SJSA1 (cell line): ENCODE measurements around the gene TUBGCP3. TPM values are rescaled to one million over a fixed set of nuclear protein-coding genes. Genes with fewer than 3 reads are reported as not detected.

Experiments
- DNase-seq, 2 experiments: peaks; one replicate each; pipeline ENCODE4 v3.0.0-alpha.2; 2015 to 2020; ENCODE audit warnings: low spot score in 2 of 2, low read depth in 1 of 2
- H3K27ac ChIP-seq: fragments of 250-450 bp; sonication (Bioruptor Pico); 2 replicates; pipeline ENCODE4 v1.5.1; 2020; ENCODE audit warnings: mild to moderate bottlenecking, moderate library complexity
- H3K27me3 ChIP-seq: fragments of 250-450 bp; sonication (Bioruptor Pico); replicated peaks from 2 replicates; pipeline ENCODE4 v1.5.1; 2020; ENCODE audit warnings: mild to moderate bottlenecking, moderate library complexity
- H3K36me3 ChIP-seq: fragments of 250-450 bp; sonication (Bioruptor Pico); 2 replicates; pipeline ENCODE4 v1.5.1; 2020; ENCODE audit warnings: mild to moderate bottlenecking
- H3K4me1 ChIP-seq: fragments of 250-450 bp; sonication (Bioruptor Pico); replicated peaks from 2 replicates; pipeline ENCODE4 v1.6.1; 2021; ENCODE audit warnings: mild to moderate bottlenecking
- H3K4me3 ChIP-seq: fragments of 250-450 bp; sonication (Bioruptor Pico); 2 replicates; pipeline ENCODE4 v1.5.1; 2020; ENCODE audit warnings: mild to moderate bottlenecking
- H3K9me3 ChIP-seq: fragments of 250-450 bp; sonication (Bioruptor Pico); replicated peaks from 2 replicates; pipeline ENCODE4 v1.5.1; 2020; ENCODE audit warnings: mild to moderate bottlenecking
- total RNA-seq: library from RNA; depleted of rRNA; stranded (reverse); fragments of >200 nt; shearing (Covaris generic); gene quantifications from 2 replicates; pipeline ENCODE4 v1.2.3, GENCODE V29; 2014

TUBGCP3 gene
- total RNA-seq, 1 experiment from 2014 or later, result 37.3 TPM

GRCh38 chr13:112624040-112624439 is 36.1 kb upstream of the TUBGCP3 start:
- Histone ChIP-seq H3K4me3 (no peak overlapping the region), H3K27me3 (peaks cover 72% of the 10 kb centered on the region), H3K9me3 (peaks cover 2% of the 10 kb centered on the region; the same call in 1 of the 2 replicates), H3K4me1 (no peaks in the 10 kb centered on the region), H3K36me3 (no peaks in the 10 kb centered on the region), H3K27ac (no peak overlapping the region)
- DNase-seq, result no peak

DNA sequence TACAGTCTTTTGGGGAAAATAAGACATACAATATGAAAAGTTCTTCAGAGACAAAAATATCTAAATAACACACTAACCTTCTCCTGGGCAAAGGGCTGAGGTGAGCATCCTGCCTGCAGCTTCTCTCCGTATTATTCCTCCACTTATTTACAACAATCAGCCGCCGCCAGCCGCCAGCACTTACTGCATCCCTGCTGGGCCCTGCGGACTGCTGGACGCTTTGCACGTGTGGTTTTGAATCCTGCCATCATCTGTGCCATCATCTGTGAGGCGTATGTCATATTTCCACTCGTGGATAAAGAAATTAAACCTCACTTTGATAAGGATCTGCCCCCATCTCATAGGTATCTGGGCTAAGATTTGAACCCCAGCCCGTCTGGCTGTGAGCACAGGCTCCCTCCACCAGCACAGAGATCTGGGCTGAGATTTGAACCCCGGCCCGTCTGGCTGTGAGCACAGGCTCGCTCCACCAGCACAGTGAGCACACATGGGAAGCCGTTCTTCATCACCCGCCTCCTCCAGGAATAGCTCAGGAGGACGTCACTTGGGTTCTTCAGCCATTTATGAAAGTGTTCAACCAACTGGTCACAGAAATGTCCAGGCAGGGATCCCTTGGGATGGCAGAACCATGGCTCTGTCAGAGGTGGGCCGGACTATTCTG is 35.2 kb upstream of the TUBGCP3 start:
- no peak for DNase-seq
- no peak overlapping the region for H3K4me3 ChIP-seq
- peaks cover 2% of the 10 kb centered on the region; the same call in 1 of the 2 replicates for H3K9me3 ChIP-seq

GRCh38 chr13:112622375-112622774 is 34.4 kb upstream of the TUBGCP3 start:
- peak in 1 of 2 experiments; percentile 2 for DNase-seq
- no peak overlapping the region for H3K27ac ChIP-seq
- H3K4me1 ChIP-seq, result no peaks in the 10 kb centered on the region
- H3K27me3 ChIP-seq, result peaks cover 80% of the 10 kb centered on the region
- H3K36me3 ChIP-seq, result no peaks in the 10 kb centered on the region
- H3K9me3 ChIP-seq, result no peaks in the 10 kb centered on the region; the same call in 1 of the 2 replicates
- no peak overlapping the region for H3K4me3 ChIP-seq

More for the DNA sequence above, 35.2 kb upstream of the TUBGCP3 start:
- Histone ChIP-seq H3K27ac (no peak overlapping the region), H3K36me3 (no peaks in the 10 kb centered on the region), H3K4me1 (no peaks in the 10 kb centered on the region), H3K27me3 (peaks cover 78% of the 10 kb centered on the region)

- H3K4me3 ChIP-seq, result no peak overlapping the region
Measured at GRCh38 chr13:112619730-112620631, 32.0 kb upstream of the TUBGCP3 start.

GRCh38 chr13:112618501-112618900 is 30.5 kb upstream of the TUBGCP3 start:
- Histone ChIP-seq H3K27me3 (peaks cover 99% of the 10 kb centered on the region), H3K9me3 (no peaks in the 10 kb centered on the region; the same call in 1 of the 2 replicates), H3K36me3 (no peaks in the 10 kb centered on the region), H3K4me1 (no peaks in the 10 kb centered on the region), H3K4me3 (no peak overlapping the region), H3K27ac (no peak overlapping the region)
- DNase-seq, result no peak

More at GRCh38 chr13:112619730-112620631, 32.0 kb upstream of the TUBGCP3 start:
- Histone ChIP-seq H3K4me1 (no peaks in the 10 kb centered on the region), H3K27ac (no peak overlapping the region), H3K9me3 (no peaks in the 10 kb centered on the region; the same call in 1 of the 2 replicates), H3K27me3 (peaks cover 98% of the 10 kb centered on the region), H3K36me3 (no peaks in the 10 kb centered on the region)
- no peak for DNase-seq

DNA sequence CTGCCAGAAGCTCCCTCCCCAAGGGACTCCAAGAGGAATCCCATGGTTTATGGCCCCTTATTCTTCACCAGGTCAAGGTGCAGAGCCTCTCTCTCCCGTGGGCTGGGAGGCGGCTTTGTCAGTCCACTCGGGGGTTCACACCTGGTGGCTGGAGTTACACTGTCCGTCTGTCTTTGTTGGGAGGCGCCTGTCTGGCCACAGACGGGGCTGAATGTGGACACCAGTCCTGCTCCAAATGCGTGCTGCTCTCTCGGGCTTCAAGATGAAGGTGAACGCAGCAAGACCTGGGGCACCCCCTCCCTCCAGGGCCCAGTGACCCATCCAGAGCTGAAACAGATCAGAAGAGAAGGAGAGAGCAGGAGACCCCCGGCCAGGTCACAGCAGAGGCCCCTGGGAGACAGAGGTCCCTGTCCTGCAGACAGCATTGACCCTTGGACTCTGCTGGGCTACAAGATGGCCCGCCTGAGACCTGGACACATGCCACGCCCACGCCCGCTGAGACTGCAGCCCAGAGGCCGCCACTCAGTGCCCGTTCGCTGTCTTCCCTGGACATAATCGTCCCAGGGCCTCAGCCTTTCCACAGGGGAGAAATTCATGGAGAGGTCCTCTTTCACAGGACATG is 29.9 kb upstream of the TUBGCP3 start:
- H3K4me1 ChIP-seq, result no peaks in the 10 kb centered on the region

DNA sequence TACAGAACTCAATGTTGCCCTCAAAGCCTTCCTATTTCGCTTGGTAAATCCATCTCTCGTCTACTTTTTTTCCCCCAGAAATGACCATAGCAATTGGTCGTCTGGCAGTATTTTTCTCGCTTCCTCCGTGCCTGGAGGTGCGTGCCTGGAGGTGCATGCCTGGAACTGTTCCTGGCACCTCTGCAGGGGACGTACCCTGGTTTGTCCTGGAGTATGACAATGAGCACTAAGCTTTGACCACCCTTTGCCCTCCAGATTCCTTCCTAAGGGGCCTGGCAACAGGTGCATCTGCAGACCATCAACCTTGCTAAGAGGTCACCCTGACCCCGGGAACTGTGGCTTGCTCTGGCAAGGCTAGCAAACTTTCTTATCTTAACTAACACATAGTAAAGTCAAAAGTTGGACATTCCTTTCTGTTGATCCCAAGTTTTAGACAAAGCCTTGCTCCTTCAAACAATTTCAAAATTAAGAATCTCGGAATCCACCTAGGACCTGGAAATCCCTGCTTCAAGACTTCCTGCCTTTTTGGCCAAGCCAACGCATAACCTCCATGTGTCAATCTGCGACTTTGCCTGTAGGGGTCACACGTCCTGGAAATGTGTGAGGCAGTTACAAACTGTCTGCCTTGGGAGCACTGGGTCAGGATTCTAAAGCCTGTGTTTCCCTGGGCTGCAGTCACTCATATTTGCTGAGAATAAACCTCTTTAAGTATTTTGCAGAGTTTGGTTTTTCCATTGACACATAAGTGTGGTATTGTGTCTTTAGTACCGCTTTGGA is 28.8 kb upstream of the TUBGCP3 start:
- no peak overlapping the region for H3K4me3 ChIP-seq
- no peak overlapping the region for H3K27ac ChIP-seq
- H3K36me3 ChIP-seq, result no peaks in the 10 kb centered on the region
- peaks cover 96% of the 10 kb centered on the region for H3K27me3 ChIP-seq
- H3K9me3 ChIP-seq, result no peaks in the 10 kb centered on the region
- DNase-seq, result no peak
- H3K4me1 ChIP-seq, result no peaks in the 10 kb centered on the region

More for the DNA sequence above, 29.9 kb upstream of the TUBGCP3 start:
- Histone ChIP-seq H3K27me3 (peaks cover 99% of the 10 kb centered on the region), H3K36me3 (no peaks in the 10 kb centered on the region), H3K27ac (no peak overlapping the region), H3K4me3 (no peak overlapping the region), H3K9me3 (no peaks in the 10 kb centered on the region)
- no peak for DNase-seq

DNA sequence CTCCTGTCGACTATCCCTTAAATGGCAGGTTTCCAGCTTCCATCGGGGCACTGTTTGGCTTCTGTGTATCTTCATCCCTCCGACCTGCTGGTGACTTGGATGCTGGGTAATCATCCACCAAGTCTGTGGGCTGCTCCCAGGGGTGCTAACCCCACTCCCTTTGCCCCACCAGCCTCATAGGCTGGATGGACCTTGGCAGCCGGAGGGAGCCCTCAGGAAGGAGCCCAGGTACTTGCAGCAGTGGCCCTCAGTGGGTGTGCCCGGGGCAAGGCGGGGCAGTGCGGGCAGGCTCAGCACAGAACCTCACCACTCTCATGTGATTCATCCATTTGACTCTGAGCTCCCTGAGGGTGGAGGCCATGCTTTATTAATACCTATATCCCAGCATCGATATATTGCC is 27.4 kb upstream of the TUBGCP3 start:
- DNase-seq, result no peak
- H3K9me3 ChIP-seq, result no peaks in the 10 kb centered on the region
- H3K27ac ChIP-seq, result no peak overlapping the region
- H3K27me3 ChIP-seq, result peaks cover 96% of the 10 kb centered on the region
- no peak overlapping the region for H3K4me3 ChIP-seq
- H3K36me3 ChIP-seq, result no peaks in the 10 kb centered on the region
- no peaks in the 10 kb centered on the region for H3K4me1 ChIP-seq

DNA sequence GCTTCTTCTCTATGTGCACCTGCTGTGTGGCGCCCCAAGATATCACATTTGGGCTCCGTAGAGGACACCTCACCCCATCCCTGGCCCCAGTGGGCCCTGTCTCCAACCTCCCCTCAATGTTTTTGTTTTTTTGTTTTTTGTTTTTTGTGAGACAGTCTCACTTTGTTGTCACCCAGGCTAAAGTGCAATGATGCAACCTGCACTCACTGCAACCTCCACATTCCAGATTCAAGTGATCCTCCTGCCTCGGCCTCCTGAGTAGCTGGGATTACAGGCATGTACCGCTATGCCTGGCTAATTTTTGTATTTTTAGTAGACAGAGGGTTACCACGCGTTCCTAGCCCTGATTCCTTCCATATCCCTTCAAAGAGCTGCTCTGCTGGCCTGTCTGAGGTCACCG is 26.9 kb upstream of the TUBGCP3 start:
- no peaks in the 10 kb centered on the region for H3K9me3 ChIP-seq
- DNase-seq, result no peak
- no peaks in the 10 kb centered on the region for H3K4me1 ChIP-seq
- H3K36me3 ChIP-seq, result no peaks in the 10 kb centered on the region
- H3K4me3 ChIP-seq, result no peak overlapping the region
- peaks cover 95% of the 10 kb centered on the region for H3K27me3 ChIP-seq
- no peak overlapping the region for H3K27ac ChIP-seq

DNA sequence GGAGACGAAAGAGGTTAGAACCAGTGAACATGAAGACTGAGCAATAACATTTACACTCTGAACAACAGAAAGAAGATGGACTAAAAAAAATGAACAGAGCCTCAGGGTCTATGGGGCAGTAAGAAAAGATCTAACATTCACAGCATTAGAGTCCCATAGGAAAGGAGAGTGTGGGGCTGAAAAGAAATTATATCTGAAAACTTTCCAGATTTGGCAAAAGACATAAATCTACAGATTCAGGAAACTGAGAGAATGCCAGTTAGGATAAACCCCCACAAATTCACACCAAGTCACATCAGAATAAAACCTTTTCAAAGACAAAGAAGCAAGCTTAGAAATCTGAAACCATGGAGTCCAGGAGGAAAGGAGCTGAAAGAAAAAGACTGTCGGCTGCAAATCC is 20.3 kb upstream of the TUBGCP3 start:
- H3K4me3 ChIP-seq, result no peak overlapping the region
- H3K27ac ChIP-seq, result no peak overlapping the region
- no peaks in the 10 kb centered on the region; the same call in 1 of the 2 replicates for H3K4me1 ChIP-seq

DNA sequence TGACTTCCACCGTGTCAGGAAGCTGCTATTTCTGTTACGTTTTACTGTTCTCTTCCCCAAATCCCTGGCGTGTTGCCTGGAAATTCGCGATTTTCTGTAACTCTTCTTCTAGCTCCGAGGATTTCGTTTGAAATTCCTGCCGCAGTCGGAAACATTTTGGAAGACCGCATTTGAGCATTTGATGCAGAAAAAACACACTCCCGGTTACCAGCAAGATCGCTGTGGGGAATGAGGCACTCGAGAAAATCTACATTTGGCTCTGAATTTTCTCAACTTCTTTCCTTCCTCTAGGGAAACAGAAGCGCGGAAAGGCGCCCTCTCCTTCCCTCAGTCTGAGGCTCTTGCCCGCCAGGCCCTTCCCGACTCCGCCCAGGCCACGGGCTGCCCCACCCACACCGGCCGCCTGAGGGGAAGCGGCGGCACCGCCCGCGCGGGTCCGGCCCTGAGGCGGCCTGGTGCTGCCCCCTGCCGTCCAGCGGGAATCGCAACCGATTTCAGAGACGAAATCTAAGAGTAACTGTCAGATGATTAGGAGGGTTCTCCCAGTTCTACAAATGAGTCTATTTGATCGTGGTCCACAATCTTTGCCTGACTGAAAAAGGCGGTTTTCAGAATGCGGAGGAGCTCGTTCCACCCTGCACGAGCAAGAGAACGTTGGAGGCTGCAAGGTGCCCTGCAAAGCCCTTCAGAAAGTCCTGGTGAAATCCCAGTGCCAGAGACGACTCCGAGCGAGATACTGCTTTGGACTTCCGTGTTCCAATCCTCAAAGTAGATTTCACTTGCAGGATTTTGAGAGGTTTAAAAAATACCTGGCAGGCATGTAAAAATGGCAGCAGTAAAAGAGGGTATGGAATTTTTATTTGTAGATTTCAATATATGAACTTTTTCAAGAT is 18.4 kb upstream of the TUBGCP3 start:
- peaks cover 48% of the 10 kb centered on the region for H3K27me3 ChIP-seq
- peak; percentile 96 to 99 for DNase-seq
- H3K9me3 ChIP-seq, result no peaks in the 10 kb centered on the region
- no peaks in the 10 kb centered on the region for H3K36me3 ChIP-seq
- no peak overlapping the region for H3K27ac ChIP-seq
- peak overlapping the region; percentile 31 for H3K4me3 ChIP-seq
- no peaks in the 10 kb centered on the region; the same call in 1 of the 2 replicates for H3K4me1 ChIP-seq

More for the DNA sequence above, 20.3 kb upstream of the TUBGCP3 start:
- DNase-seq, result no peak
- Histone ChIP-seq H3K9me3 (no peaks in the 10 kb centered on the region), H3K36me3 (no peaks in the 10 kb centered on the region), H3K27me3 (peaks cover 56% of the 10 kb centered on the region)

- H3K27ac ChIP-seq, result no peak overlapping the region
- no peaks in the 10 kb centered on the region; the same call in 1 of the 2 replicates for H3K4me1 ChIP-seq
Measured at GRCh38 chr13:112605531-112605990, 17.6 kb upstream of the TUBGCP3 start.

More at GRCh38 chr13:112605531-112605990, 17.6 kb upstream of the TUBGCP3 start:
- no peak for DNase-seq
- Histone ChIP-seq H3K27me3 (peaks cover 43% of the 10 kb centered on the region), H3K36me3 (no peaks in the 10 kb centered on the region), H3K9me3 (no peaks in the 10 kb centered on the region), H3K4me3 (peak overlapping the region; percentile 31; the same call in 1 of the 2 replicates)
